ENCODE measurements around the gene ZNF598. TPM values are rescaled to one million over a fixed set of nuclear protein-coding genes. Genes with fewer than 3 reads are reported as not detected.

ZNF598 gene
- total RNA-seq, 1 experiment from 2014 or later = 72.4 TPM

GRCh38 chr16:1950559-1950958 lies 59.1 kb downstream of the ZNF598 start:
- intact Hi-C loops (cut with micrococcal nuclease; ENCODE audit: unreplicated experiment) = no loop called here
- H3K27ac Mint-ChIP-seq (ENCODE audit: unreplicated experiment) = no peak overlapping the region
- BruUV-seq (replicated peaks) = no TSS peak
- peaks cover 12% of the 10 kb centered on the region for H3K27me3 Mint-ChIP-seq (ENCODE audit: unreplicated experiment)
- no peak for TF ChIP-seq CTCF (IDR thresholded peaks at IDR 0.05; ENCODE audit: unreplicated experiment)
- CTCF ChIA-PET = no interaction called here
- no peaks in the 10 kb centered on the region for H3K36me3 Mint-ChIP-seq (ENCODE audit: insufficient read depth, unreplicated experiment)
- H3K9me3 Mint-ChIP-seq (ENCODE audit: low read depth, unreplicated experiment) = no peaks in the 10 kb centered on the region
- no peak overlapping the region for H3K4me3 Mint-ChIP-seq (ENCODE audit: low read depth, unreplicated experiment)
- no peak for DNase-seq
- H3K4me1 Mint-ChIP-seq (ENCODE audit: low read depth, unreplicated experiment) = no peaks in the 10 kb centered on the region

- no peak overlapping the region for H3K4me3 Mint-ChIP-seq (ENCODE audit: low read depth, unreplicated experiment)
Observed at GRCh38 chr16:1950047-1950446, 59.6 kb downstream of the ZNF598 start.

GRCh38 chr16:1949507-1949906 lies 60.1 kb downstream of the ZNF598 start:
- no peak for TF ChIP-seq CTCF (IDR thresholded peaks at IDR 0.05; ENCODE audit: unreplicated experiment)
- CTCF ChIA-PET = interaction anchor here (0.6 to 0.7 kb wide), 2 partner anchors 63 to 909 kb away, joined by 3 to 4 read pairs; no protein-coding TSS in a partner anchor
- H3K36me3 Mint-ChIP-seq (ENCODE audit: insufficient read depth, unreplicated experiment) = peaks cover 1% of the 10 kb centered on the region
- H3K27me3 Mint-ChIP-seq (ENCODE audit: unreplicated experiment) = peaks cover 4% of the 10 kb centered on the region
- no peak overlapping the region for H3K4me3 Mint-ChIP-seq (ENCODE audit: low read depth, unreplicated experiment)
- no peak for DNase-seq
- BruUV-seq (replicated peaks) = no TSS peak
- H3K4me1 Mint-ChIP-seq (ENCODE audit: low read depth, unreplicated experiment) = no peaks in the 10 kb centered on the region
- intact Hi-C loops (cut with micrococcal nuclease; ENCODE audit: unreplicated experiment) = no loop called here
- no peak overlapping the region for H3K27ac Mint-ChIP-seq (ENCODE audit: unreplicated experiment)
- H3K9me3 Mint-ChIP-seq (ENCODE audit: low read depth, unreplicated experiment) = no peaks in the 10 kb centered on the region

More at GRCh38 chr16:1950047-1950446, 59.6 kb downstream of the ZNF598 start:
- TF ChIP-seq CTCF (IDR thresholded peaks at IDR 0.05; ENCODE audit: unreplicated experiment) = no peak
- no TSS peak for BruUV-seq (replicated peaks)
- no peak overlapping the region for H3K27ac Mint-ChIP-seq (ENCODE audit: unreplicated experiment)
- DNase-seq = no peak
- no peaks in the 10 kb centered on the region for H3K4me1 Mint-ChIP-seq (ENCODE audit: low read depth, unreplicated experiment)
- H3K27me3 Mint-ChIP-seq (ENCODE audit: unreplicated experiment) = peaks cover 10% of the 10 kb centered on the region
- intact Hi-C loops (cut with micrococcal nuclease; ENCODE audit: unreplicated experiment) = no loop called here
- H3K9me3 Mint-ChIP-seq (ENCODE audit: low read depth, unreplicated experiment) = no peaks in the 10 kb centered on the region
- no peaks in the 10 kb centered on the region for H3K36me3 Mint-ChIP-seq (ENCODE audit: insufficient read depth, unreplicated experiment)
- CTCF ChIA-PET = no interaction called here

Other genes starting within 250 kb of the ZNF598 start
- gene NME3, start 238.3 kb downstream of the ZNF598 start, total RNA-seq (2022) = 64.3 and 73.1 TPM in 2 replicates
- gene EME2, start 237.0 kb downstream of the ZNF598 start, total RNA-seq (2022) = 30.8 and 42.2 TPM in 2 replicates
- gene MRPS34, start 236.7 kb downstream of the ZNF598 start, total RNA-seq (2022) = 128 and 135 TPM in 2 replicates
- gene SPSB3, start 227.2 kb downstream of the ZNF598 start, total RNA-seq (2022) = 44.3 and 45.2 TPM in 2 replicates
- 91.8 and 98.1 TPM in 2 replicates for gene NUBP2, start 226.9 kb downstream of the ZNF598 start, total RNA-seq (2022)
- not detected in 2 replicates for gene IGFALS, start 216.1 kb downstream of the ZNF598 start, total RNA-seq (2022)
- gene HAGH, start 183.0 kb downstream of the ZNF598 start, total RNA-seq (2022) = 48.0 and 48.2 TPM in 2 replicates
- 33.1 and 43.3 TPM in 2 replicates for gene FAHD1, start 182.6 kb downstream of the ZNF598 start, total RNA-seq (2022)
- gene MEIOB, start 137.7 kb downstream of the ZNF598 start, total RNA-seq (2022) = not detected in 2 replicates
- gene HS3ST6, start 91.4 kb downstream of the ZNF598 start, total RNA-seq (2022) = 0.29 TPM in 1 of 2 replicates, not detected in the other
- 20.3 and 27.1 TPM in 2 replicates for gene MSRB1, start 66.6 kb downstream of the ZNF598 start, total RNA-seq (2022)
- gene RPL3L, start 55.1 kb downstream of the ZNF598 start, total RNA-seq (2022) = not detected in 2 replicates
- gene NDUFB10, start 50.3 kb downstream of the ZNF598 start, total RNA-seq (2022) = 148 and 153 TPM in 2 replicates
- 2,674 and 2,950 TPM in 2 replicates for gene RPS2, start 45.0 kb downstream of the ZNF598 start, total RNA-seq (2022)
- not detected in 2 replicates for gene RNF151, start 43.0 kb downstream of the ZNF598 start, total RNA-seq (2022)
- 62.0 and 71.1 TPM in 2 replicates for gene TBL3, start 37.8 kb downstream of the ZNF598 start, total RNA-seq (2022)
- 10.1 and 11.8 TPM in 2 replicates for gene NOXO1, start 28.4 kb downstream of the ZNF598 start, total RNA-seq (2022)
- gene GFER, start 25.6 kb downstream of the ZNF598 start, total RNA-seq (2022) = 40.8 and 43.5 TPM in 2 replicates
- 3.6 and 3.8 TPM in 2 replicates for gene SYNGR3, start 19.9 kb downstream of the ZNF598 start, total RNA-seq (2022)
- 1.5 and 4.2 TPM in 2 replicates for gene NPW, start 10.0 kb upstream of the ZNF598 start, total RNA-seq (2022)
- 15.7 and 22.0 TPM in 2 replicates for gene NHERF2, start 17.1 kb upstream of the ZNF598 start, total RNA-seq (2022)
- 32.8 and 33.8 TPM in 2 replicates for gene NTHL1, start 38.0 kb upstream of the ZNF598 start, total RNA-seq (2022)
- gene TSC2, start 38.2 kb upstream of the ZNF598 start, total RNA-seq (2022) = 170 and 194 TPM in 2 replicates
- 82.0 and 86.0 TPM in 2 replicates for gene PKD1, start 126.1 kb upstream of the ZNF598 start, total RNA-seq (2022)
- 10.8 and 12.3 TPM in 2 replicates for gene RAB26, start 138.8 kb upstream of the ZNF598 start, total RNA-seq (2022)
- gene TRAF7, start 146.0 kb upstream of the ZNF598 start, total RNA-seq (2022) = 118 and 127 TPM in 2 replicates
- gene CASKIN1, start 186.8 kb upstream of the ZNF598 start, total RNA-seq (2022) = 1.4 and 2.6 TPM in 2 replicates
- gene MLST8, start 195.6 kb upstream of the ZNF598 start, total RNA-seq (2022) = 58.0 and 59.7 TPM in 2 replicates
- 15.8 and 17.3 TPM in 2 replicates for gene BRICD5, start 201.0 kb upstream of the ZNF598 start, total RNA-seq (2022)
- gene PGP, start 205.0 kb upstream of the ZNF598 start, total RNA-seq (2022) = 45.0 and 49.6 TPM in 2 replicates
- gene E4F1, start 213.8 kb upstream of the ZNF598 start, total RNA-seq (2022) = 35.4 and 36.5 TPM in 2 replicates
- gene DNASE1L2, start 226.6 kb upstream of the ZNF598 start, total RNA-seq (2022) = 5.7 and 7.5 TPM in 2 replicates
- gene ECI1, start 241.8 kb upstream of the ZNF598 start, total RNA-seq (2022) = 85.7 and 87.5 TPM in 2 replicates

Data from Calu3 (cell line).